Measurements from ENCODE around the gene ADAMTS8. TPM values are rescaled to one million over a fixed set of nuclear protein-coding genes. Genes with fewer than 3 reads are reported as not detected.
A peak's percentile ranks its signal among the peaks of the same experiment; 100 is the strongest.

Gene ADAMTS8
- polyA plus RNA-seq, 1 donor, result 2.9 TPM

DNA sequence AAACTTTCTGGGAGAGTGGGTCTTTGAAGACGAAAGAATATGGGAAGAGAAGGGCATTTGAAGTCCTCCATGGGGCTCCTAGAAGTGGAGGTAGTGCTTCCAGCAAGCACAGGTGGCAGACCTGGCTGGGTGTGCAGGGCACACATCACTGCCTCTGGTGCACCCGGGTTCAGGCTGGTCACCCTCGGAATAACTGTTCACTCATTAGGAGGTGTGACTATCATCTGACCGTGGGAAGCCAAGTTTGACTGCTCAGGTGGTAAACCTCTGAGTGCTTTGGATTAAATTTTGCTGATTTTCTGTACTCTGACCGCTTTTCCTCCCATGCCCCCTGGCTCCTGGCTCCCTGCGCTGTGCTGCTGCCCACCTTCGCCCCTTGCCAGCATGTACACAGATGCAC lies 31.1 kb upstream of the ADAMTS8 start:
- DNase-seq, result no peak
- Histone ChIP-seq H3K4me1 (ENCODE audit: control insufficient read depth, insufficient read depth, low read length) (peaks cover 41% of the 10 kb centered on the region), H3K36me3 (ENCODE audit: control insufficient read depth, insufficient read depth, low read length) (peaks cover 24% of the 10 kb centered on the region), H3K27me3 (ENCODE audit: control insufficient read depth, insufficient read depth, low read length) (no peaks in the 10 kb centered on the region), H3K27ac (ENCODE audit: low read length) (no peak overlapping the region), H3K4me3 (ENCODE audit: low read length) (no peak overlapping the region), H3K9me3 (ENCODE audit: control insufficient read depth, low read depth, low read length) (no peaks in the 10 kb centered on the region)
- no CpG with 5 or more reads among the region's 7 CpGs for WGBS (ENCODE audit: insufficient coverage, low lambda C conversion rate)

DNA sequence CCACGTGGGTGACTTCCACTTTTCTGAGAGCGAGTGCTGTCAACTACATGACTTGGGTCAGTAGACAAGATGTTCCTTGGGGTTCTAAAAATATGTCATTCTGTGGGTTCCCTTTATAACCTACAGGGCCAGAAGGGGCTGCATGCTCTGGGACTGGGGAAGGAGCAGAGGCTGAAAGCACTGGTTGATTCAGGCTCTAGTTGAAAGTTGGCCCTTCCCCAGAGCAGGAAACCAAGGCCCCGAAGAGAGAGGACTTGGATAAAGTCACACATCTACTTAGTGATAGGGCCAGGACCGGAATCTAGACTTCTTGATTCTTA lies 30.0 kb upstream of the ADAMTS8 start:
- H3K27ac ChIP-seq (ENCODE audit: low read length), result peak overlapping the region; percentile 70

DNA sequence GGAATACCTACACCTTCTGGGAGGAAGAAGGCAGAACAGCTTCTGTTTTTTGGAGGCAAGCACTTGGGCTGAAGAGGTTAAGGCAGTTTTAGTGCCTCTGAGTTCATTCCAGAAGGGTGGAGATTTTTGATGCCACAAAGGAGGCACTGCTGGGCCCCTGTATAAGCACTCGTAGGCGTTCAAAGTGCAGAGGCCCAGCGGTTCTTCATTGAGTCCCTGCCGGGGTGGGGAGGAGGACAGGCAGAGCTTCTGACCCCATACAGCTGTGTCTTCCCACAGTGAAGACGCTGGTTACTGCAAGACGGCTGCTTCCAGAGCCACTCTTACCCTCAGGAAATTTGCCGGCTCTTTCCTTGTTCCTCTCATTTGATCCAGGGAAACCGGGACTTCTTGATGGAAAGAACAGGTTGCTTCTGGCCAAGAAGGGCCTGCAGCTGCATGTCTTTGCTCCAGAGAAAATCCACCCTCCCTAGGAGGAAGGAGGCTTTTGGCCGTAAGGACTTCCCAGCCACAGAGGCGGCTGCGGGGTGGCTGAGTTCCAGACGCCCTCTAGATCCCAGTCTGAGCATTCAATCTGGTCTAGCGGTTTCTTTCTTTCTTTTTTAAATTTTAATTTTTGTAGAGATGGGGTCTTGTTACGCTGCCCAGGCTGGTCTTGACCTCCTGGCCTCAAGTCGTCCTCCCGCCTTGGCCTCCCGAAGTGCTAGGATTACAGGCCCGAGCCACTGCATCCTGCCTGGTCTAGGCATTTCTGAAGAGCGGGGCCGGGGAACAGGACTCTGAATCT lies 29.4 kb upstream of the ADAMTS8 start:
- peak overlapping the region; percentile 14 for H3K4me3 ChIP-seq (ENCODE audit: low read length)
- 100% methylated on average over 2 of the region's 20 CpGs for WGBS (ENCODE audit: insufficient coverage, low lambda C conversion rate)
- peak; percentile 77 to 89 for DNase-seq
- peaks cover 54% of the 10 kb centered on the region for H3K4me1 ChIP-seq (ENCODE audit: control insufficient read depth, insufficient read depth, low read length)
- H3K36me3 ChIP-seq (ENCODE audit: control insufficient read depth, insufficient read depth, low read length), result peaks cover 13% of the 10 kb centered on the region
- H3K9me3 ChIP-seq (ENCODE audit: control insufficient read depth, low read depth, low read length), result no peaks in the 10 kb centered on the region
- H3K27me3 ChIP-seq (ENCODE audit: control insufficient read depth, insufficient read depth, low read length), result no peaks in the 10 kb centered on the region
- peak overlapping the region; percentile 70 for H3K27ac ChIP-seq (ENCODE audit: low read length)

More for the DNA sequence above, 30.0 kb upstream of the ADAMTS8 start:
- H3K27me3 ChIP-seq (ENCODE audit: control insufficient read depth, insufficient read depth, low read length), result no peaks in the 10 kb centered on the region
- peak overlapping the region; percentile 14 for H3K4me3 ChIP-seq (ENCODE audit: low read length)
- no peak for DNase-seq
- H3K9me3 ChIP-seq (ENCODE audit: control insufficient read depth, low read depth, low read length), result no peaks in the 10 kb centered on the region
- H3K4me1 ChIP-seq (ENCODE audit: control insufficient read depth, insufficient read depth, low read length), result peaks cover 50% of the 10 kb centered on the region
- peaks cover 17% of the 10 kb centered on the region for H3K36me3 ChIP-seq (ENCODE audit: control insufficient read depth, insufficient read depth, low read length)
- WGBS (ENCODE audit: insufficient coverage, low lambda C conversion rate), result no CpG with 5 or more reads among the region's 4 CpGs

DNA sequence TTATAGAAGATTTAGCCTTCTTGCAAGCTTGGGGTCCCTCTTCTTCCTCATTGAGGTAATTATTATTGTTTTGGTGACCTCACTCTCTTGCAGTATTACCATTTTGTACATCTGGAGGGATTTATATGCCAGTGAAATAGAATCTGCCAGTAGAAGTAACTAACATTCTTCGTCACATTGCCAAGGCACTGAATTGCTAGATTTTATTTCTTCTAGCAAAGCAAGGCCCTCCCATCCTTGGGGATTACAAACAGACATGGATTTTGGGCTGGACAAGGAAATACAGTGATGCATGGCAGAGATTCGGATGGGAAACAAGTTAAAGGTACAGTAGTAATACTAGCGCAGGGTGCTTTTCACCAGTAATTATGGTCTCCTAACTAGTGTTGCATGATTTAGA lies 27.9 kb upstream of the ADAMTS8 start:
- H3K27ac ChIP-seq (ENCODE audit: low read length), result peak overlapping the region; percentile 74
- peaks cover 67% of the 10 kb centered on the region for H3K4me1 ChIP-seq (ENCODE audit: control insufficient read depth, insufficient read depth, low read length)
- H3K9me3 ChIP-seq (ENCODE audit: control insufficient read depth, low read depth, low read length), result no peaks in the 10 kb centered on the region
- no peak overlapping the region for H3K4me3 ChIP-seq (ENCODE audit: low read length)
- no peaks in the 10 kb centered on the region for H3K27me3 ChIP-seq (ENCODE audit: control insufficient read depth, insufficient read depth, low read length)
- no peaks in the 10 kb centered on the region for H3K36me3 ChIP-seq (ENCODE audit: control insufficient read depth, insufficient read depth, low read length)
- WGBS (ENCODE audit: insufficient coverage, low lambda C conversion rate), result no CpG with 5 or more reads among the region's 3 CpGs
- no peak for DNase-seq

DNA sequence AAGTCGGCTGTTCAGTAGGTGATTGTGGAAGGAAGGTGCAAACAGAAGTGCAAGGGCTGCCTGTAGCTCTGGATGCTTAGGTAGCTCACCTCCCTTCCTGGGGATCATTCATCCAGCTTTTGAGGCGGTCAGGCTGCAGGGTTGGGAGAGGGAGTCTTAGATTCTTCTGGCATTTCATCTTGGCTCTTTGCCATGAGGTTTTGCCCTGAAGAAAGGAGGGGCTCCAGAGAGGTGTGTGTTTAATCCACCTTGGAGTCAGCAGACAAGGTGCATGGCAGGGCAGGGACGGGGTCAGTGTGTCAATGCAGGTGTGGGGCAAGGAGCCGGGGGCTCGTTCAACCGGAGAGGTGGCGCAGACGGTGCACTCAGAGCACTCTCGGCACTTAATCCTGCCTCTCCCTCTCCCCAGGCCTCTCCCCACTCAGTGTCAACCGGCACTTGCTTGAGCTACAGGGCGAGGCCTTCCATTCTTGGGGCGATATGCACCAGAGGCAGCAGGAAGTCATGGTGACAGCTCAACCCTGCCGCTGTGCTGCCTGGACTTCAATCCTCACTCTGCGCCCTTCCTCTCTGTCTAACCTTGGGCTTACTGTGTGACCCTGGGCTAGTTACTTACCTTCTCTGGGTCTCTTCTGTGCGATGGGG lies 27.2 kb upstream of the ADAMTS8 start:
- Histone ChIP-seq H3K4me1 (ENCODE audit: control insufficient read depth, insufficient read depth, low read length) (peaks cover 73% of the 10 kb centered on the region), H3K27ac (ENCODE audit: low read length) (peak overlapping the region; percentile 74), H3K4me3 (ENCODE audit: low read length) (no peak overlapping the region), H3K27me3 (ENCODE audit: control insufficient read depth, insufficient read depth, low read length) (no peaks in the 10 kb centered on the region), H3K9me3 (ENCODE audit: control insufficient read depth, low read depth, low read length) (no peaks in the 10 kb centered on the region), H3K36me3 (ENCODE audit: control insufficient read depth, insufficient read depth, low read length) (no peaks in the 10 kb centered on the region)
- peak; percentile 70 to 88 for DNase-seq
- 0% methylated on average over 3 of the region's 15 CpGs for WGBS (ENCODE audit: insufficient coverage, low lambda C conversion rate)

DNA sequence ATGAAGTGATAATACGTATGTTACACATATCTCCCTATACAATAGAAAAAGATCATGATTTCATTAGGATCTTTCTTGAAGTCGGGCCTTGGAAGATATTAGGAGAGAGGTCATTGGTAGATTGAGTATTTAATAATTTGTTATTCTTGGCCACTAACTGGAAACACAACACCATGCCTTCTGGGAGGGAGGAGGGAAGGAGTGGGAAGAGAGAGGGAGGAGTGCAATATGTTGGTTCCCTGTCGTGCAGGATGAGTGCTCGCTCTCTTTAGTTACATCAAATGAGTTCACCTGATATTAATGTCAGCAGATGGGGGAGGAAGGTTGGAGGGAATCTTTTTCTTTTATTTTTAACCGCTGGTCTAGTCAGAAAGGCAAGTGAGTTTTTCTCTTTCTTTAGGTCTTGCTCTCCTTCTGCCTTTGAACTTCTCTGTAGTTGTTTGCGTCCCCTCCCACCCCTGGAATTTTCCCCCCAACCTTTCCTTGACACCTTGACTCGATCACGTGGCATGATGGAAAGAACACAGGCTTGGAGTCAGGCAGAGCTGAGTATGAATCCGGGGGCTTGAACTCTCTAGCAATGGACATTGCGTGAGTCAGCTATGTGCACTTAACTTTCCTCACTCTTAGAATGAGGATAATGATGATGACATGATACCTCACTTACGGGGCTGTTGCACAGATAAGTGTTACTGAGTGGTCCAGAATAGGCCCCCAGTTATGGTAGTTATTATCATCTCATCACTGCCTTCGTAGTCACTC lies 26.3 kb upstream of the ADAMTS8 start:
- Histone ChIP-seq H3K4me1 (ENCODE audit: control insufficient read depth, insufficient read depth, low read length) (peaks cover 75% of the 10 kb centered on the region), H3K36me3 (ENCODE audit: control insufficient read depth, insufficient read depth, low read length) (no peaks in the 10 kb centered on the region), H3K27me3 (ENCODE audit: control insufficient read depth, insufficient read depth, low read length) (peaks cover 4% of the 10 kb centered on the region), H3K4me3 (ENCODE audit: low read length) (no peak overlapping the region), H3K9me3 (ENCODE audit: control insufficient read depth, low read depth, low read length) (no peaks in the 10 kb centered on the region), H3K27ac (ENCODE audit: low read length) (peak overlapping the region; percentile 74)
- 60% methylated on average over 1 of the region's 12 CpGs for WGBS (ENCODE audit: insufficient coverage, low lambda C conversion rate)
- DNase-seq, result no peak

DNA sequence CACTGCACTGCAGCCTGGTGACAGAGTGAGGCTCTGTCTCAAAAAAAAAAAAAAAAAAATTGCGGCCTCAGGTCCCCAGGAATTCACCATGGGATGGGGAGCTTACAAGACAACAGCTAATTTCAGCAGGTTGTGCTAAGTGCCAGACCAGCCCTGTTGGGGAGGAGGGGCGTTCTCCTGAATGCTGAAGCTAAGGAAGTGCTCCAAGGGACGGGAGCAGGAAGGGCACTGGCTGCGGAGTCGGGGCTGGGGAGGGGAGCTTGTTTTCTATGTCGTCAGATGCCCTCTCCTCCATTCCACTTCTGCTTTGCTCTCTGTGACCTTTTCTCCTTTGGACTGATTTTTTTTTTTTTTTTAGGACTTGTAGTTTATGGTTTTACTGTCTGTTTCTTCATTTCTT lies 24.5 kb upstream of the ADAMTS8 start:
- WGBS (ENCODE audit: insufficient coverage, low lambda C conversion rate), result no CpG with 5 or more reads among the region's 6 CpGs
- H3K27ac ChIP-seq (ENCODE audit: low read length), result peak overlapping the region; percentile 54
- H3K27me3 ChIP-seq (ENCODE audit: control insufficient read depth, insufficient read depth, low read length), result peaks cover 13% of the 10 kb centered on the region
- no peaks in the 10 kb centered on the region for H3K36me3 ChIP-seq (ENCODE audit: control insufficient read depth, insufficient read depth, low read length)
- peaks cover 5% of the 10 kb centered on the region for H3K9me3 ChIP-seq (ENCODE audit: control insufficient read depth, low read depth, low read length)
- peaks cover 69% of the 10 kb centered on the region for H3K4me1 ChIP-seq (ENCODE audit: control insufficient read depth, insufficient read depth, low read length)
- no peak overlapping the region for H3K4me3 ChIP-seq (ENCODE audit: low read length)
- peak; percentile 56 to 75 for DNase-seq

DNA sequence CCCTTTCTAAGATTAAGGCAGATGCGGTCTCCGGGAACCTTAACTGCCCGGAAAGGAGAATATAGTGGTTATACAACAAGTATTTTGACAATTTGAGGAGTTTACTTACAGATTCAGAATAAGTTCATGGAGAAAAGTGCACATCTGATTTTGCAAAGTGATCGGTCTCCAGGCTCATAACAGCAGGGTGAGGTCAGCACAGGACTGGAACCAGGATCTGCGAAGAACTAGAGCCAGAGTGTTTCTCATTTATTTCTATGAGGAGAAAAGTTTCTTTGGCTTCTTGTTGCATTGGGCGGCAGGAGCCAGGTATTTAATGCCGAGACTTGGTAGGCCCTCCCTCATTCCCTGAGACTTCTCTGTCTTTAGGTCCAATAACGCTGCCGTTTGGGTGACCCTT lies 23.8 kb upstream of the ADAMTS8 start:
- Histone ChIP-seq H3K4me1 (ENCODE audit: control insufficient read depth, insufficient read depth, low read length) (peaks cover 64% of the 10 kb centered on the region), H3K27me3 (ENCODE audit: control insufficient read depth, insufficient read depth, low read length) (peaks cover 13% of the 10 kb centered on the region), H3K27ac (ENCODE audit: low read length) (peak overlapping the region; percentile 44), H3K36me3 (ENCODE audit: control insufficient read depth, insufficient read depth, low read length) (no peaks in the 10 kb centered on the region), H3K4me3 (ENCODE audit: low read length) (no peak overlapping the region), H3K9me3 (ENCODE audit: control insufficient read depth, low read depth, low read length) (peaks cover 5% of the 10 kb centered on the region)
- 100% methylated on average over 2 of the region's 9 CpGs for WGBS (ENCODE audit: insufficient coverage, low lambda C conversion rate)
- DNase-seq, result no peak

DNA sequence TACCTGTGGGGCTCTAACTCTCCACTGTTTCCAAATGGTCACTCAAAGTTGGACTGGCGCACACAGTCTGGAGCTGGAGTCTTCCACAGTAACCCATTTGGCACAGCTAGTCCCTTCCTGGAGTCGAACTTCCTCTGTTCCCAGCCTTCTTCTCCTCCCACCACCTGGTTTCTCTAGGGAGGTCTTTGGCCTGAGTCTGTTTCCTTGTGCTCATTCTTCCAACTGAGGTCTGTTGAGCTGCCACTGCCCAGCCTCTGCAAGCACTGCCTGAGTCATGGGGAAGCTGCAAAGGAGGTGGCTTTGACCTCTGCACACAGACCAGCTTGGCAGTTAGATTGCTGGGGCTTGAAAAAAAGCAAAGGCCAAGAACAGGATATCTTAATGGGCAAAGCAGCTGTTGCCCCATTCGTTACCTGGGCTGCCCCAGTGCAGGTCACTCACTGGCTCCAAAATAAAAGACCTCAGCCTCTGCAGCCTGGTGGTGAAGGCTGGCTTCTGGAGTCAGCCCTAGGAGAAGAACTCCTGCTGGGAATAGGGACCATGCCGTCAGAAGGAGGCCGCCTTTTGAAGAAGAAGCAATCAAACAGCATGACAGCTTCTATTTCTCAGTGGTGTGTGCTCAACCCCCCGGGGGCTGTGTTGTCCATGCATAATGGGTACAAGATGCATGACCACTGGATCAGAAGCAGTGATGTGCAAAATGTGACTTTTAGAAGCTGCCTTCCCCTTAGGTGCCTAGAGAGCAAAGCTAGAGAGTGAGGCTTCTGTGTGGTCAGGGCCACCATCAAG lies 23.0 kb upstream of the ADAMTS8 start:
- peak; percentile 30 to 71 for DNase-seq
- H3K27me3 ChIP-seq (ENCODE audit: control insufficient read depth, insufficient read depth, low read length), result peaks cover 13% of the 10 kb centered on the region
- no peaks in the 10 kb centered on the region for H3K36me3 ChIP-seq (ENCODE audit: control insufficient read depth, insufficient read depth, low read length)
- peaks cover 5% of the 10 kb centered on the region for H3K9me3 ChIP-seq (ENCODE audit: control insufficient read depth, low read depth, low read length)
- H3K4me3 ChIP-seq (ENCODE audit: low read length), result no peak overlapping the region
- H3K4me1 ChIP-seq (ENCODE audit: control insufficient read depth, insufficient read depth, low read length), result peaks cover 59% of the 10 kb centered on the region
- H3K27ac ChIP-seq (ENCODE audit: low read length), result peak overlapping the region; percentile 44
- no CpG with 5 or more reads among the region's 6 CpGs for WGBS (ENCODE audit: insufficient coverage, low lambda C conversion rate)

All from large intestine (tissue), 3 donors.